NCI-H2029 treated with DMSO at 0.1 percent for 48 hours (cell line): ENCODE data around the gene GUCA2B.
A peak's percentile ranks its signal among the peaks of the same experiment; 100 is the strongest.

ENCODE experiments used
- DNase-seq: peaks from one replicate; lab custom pipeline; 2025; lab: John Stamatoyannopoulos, UW

Gene GUCA2B

DNA sequence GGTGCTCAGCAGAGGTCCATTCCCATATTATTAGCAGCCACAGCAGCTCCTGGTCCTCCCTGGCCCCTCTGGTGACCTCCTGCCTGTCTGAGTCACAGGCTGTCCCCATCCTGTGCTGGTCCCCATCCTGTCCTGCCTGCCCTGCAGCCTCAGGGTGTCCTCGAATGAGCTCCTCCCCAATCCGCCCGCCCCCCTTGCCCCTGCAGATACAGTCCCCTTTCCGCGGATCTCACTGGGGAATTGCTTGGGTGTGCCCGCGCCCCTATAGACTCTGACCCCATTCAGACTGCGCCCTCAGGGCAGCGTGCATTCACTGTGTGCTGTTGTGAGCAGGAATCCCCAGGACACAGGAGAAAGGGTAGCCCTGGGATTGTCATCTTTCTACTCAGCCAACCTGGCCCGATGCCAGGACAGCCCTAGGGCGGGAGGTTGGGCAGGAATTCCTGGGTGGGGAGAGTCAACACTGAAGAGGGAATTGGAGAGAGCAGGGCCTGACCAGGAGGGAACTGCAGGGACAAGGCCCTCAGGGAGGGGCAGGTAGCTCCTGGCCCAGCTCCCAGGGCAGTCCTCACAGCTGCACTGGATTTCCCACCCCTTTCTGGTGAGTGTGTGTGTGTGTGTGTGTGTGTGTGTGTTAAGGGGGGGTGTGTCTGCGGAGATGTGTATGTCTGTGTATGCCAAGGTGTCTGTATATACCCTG lies 12.5 kb downstream of the GUCA2B start:
- peak; percentile 99 for DNase-seq

DNA sequence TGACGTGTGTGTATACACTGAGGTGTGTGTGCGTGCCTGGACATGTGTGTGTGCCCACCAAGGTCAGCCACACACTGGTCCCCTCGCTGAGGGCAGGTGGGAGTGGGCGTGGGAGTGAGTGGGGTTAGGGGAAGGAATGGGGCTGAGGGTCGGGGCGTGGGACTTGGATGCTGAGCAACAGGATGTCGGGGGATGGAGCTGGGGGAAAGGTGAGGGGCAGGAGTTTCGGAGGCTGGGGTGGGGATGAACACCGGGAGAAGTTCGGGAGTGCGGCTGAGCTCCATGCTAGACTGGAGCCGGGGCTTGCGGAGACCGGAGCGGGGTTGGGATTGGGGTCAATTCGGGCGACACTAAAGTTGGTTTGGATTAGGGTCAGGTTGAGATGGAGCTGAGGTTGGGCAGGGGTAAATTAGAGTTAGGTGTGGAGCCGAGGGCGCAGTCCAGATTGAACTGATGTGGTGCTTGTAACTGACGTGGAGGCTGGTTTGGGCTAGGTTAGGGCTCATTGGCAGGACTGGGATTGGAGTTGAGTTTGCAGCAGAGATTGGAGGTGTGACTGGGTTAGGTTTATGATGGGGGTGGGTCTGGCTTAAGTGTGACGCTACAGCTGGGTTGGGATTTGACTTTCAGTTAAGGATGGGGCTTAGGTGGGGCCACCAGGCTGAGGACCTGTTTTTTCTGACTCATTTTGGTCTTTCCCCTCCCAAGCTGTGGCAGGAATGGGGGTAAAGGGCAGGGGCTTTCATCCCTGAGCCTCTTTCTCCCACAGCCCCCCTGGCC lies 14.6 kb downstream of the GUCA2B start:
- DNase-seq, result no peak

DNA sequence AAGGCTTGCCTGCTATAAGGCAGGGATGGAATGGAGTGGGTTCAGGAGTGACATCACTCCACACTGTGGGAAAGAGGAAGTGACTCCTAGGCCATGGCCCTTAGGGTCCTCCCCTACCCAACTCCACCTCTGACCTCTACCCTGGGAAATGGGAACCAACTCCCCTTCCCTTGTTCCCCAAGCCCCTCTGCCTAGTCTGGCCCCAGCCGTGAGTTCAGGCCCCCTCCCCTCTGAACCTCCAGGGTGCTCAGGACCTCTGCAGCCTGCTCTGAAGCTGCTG lies 15.1 kb downstream of the GUCA2B start:
- no peak for DNase-seq

DNA sequence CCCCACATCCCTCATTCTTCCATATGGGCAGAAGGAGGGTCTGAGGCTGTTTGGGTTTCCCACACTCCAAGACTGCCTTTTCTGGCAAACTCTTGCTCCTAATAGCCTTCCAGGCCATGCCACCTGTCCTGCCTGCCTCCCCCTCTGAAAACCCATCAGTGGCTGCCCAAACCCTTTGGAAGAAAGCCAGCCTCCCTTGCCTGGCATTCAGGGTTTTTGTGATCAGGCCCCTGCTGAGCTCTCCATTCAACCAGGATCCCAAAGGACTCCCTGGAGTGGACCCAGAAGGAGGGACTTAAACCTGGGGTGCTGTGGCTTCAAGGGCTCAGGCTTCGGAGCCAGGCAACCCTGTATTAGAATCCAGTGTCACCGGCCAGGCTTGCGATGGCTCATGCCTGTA lies 15.6 kb downstream of the GUCA2B start:
- DNase-seq, result peak; percentile 49

DNA sequence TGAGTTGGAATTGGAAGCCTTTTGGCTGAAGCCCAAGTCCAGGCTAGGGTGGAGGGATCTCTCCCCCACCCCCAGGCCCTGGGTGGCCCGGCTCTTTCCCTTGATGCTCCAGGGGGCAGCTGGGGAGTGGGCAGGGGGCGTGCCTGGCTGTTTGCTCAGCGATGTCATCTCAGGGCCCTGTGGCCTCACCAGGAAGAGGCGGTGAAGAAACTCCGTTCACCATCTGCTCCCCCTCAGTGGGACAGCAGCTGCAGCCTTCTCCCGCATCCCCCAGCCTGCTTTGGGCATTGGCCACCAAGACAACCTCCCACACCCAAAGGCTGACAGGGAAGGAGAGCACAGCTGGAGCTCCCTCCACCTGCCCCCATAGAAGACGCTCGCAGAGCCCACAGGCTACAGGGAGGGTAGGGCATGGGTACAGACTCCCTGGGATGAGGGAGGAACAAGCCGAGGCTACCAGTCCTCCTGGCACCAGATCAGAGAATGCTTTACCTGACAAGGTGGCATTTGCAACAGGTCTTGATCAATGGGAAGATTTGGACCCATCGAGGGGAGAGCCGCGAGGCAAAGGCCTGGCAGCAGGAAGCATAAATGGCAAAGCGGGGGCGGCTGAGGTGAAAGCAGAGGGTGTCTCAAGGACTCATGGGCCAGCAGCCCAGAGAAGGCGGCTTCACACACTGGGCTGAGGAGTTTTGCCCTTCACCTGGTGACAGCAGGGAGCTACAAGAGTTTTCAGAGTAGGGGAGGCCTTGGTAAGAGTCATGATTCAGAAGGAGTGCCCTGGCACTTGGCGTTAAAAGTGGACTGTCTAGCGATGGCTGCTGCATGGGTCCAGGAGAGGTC lies 17.8 kb downstream of the GUCA2B start:
- DNase-seq, result peak; percentile 82

DNA sequence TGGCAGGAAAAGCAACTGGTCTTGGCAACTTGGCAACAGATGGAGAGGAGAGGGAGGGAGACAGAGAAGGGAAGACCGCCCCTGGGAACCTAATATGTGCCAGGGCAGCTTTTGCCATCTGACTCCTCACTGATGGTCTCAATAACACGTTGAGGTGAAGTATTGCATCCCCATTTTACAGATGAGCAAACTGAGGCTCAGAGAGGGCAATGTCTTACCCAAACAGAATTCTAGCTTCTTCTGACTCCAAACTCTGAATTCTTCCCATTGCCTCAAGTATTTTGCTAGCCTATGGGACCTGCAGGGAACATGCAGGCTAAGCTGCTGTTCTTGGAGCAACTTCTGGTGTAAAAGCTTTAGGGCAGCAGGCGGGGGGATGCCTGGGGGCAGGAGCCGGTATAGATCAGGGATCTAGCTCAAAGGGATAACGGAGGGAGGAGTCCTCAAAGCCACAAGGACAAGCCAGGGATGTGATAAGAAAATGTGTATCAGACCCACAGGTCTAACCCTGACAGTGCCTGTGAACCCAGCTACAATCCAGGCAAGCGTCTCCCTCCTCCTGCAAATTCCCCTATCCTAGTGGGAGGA lies 18.6 kb downstream of the GUCA2B start:
- DNase-seq, result no peak

DNA sequence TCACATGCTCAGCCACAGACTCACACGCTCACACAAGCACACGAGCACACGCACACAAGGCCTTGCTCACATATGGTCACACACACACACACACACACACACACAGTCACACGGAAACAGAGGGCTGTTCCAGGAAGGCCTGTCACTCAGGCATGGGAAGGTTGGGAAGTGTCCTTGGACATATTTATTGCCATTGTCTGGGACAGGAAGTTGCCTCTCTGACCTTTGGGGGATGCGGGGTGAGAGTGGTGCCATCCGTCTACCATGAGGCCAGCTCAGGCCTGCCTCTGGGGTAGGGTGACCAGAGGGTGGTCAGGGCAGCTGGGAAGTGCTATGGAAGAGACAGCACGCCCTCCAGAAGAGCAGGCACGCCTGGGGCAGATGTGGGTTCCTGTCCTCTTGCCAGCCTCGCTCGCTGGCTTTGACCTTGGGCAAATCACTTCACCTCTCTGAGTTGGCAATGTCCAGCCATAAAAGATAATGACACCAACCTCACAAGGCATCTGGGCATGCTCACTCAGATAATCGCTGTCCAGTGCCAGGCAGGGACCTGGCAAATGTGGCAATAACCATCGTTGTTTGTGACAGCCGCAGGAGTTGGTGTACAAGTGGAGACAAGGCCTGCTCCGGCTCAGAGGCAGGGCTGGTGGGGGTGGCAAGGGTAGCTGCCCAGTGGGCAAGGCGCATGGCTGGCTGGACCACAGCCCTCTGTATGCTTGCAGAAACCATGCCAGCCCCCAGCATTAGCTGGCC lies 19.3 kb downstream of the GUCA2B start:
- no peak for DNase-seq

DNA sequence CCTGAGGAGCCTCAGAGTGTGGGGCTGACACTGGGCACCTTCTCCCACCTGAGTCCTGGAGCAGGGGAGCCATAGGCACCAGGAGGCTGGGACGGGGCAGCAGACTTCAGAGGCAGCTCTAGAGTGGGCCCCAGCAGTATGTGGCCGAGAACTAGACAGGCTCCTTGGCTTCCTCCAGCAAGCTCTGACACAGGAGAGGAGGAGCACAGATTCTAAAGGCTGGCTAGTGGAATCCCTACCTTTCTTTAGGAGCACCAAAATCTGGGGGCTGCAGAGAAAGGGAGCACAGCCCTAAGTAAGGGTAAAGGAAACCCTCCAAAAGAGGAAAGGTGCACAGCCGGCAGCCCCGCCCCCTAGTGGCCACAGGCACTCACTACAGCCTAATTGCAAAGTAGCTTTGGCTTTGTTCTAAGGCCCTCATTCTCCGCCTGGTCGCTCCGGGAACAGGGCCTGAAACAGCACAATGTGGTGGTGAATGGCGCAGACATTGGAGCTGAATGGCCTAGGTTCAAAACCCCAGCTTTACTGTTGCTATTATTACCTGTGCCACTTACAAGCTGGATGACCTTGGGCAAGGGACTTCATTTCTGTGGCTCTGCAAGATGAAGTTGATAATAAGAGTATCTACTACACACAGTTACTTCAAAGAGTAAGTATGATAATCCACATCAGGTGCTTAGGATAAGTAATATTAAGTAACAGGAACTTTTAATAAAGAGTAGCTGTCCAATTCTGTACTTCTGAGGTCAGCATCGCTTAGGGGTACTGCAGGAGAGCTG lies 20.1 kb downstream of the GUCA2B start:
- DNase-seq, result peak; percentile 90

DNA sequence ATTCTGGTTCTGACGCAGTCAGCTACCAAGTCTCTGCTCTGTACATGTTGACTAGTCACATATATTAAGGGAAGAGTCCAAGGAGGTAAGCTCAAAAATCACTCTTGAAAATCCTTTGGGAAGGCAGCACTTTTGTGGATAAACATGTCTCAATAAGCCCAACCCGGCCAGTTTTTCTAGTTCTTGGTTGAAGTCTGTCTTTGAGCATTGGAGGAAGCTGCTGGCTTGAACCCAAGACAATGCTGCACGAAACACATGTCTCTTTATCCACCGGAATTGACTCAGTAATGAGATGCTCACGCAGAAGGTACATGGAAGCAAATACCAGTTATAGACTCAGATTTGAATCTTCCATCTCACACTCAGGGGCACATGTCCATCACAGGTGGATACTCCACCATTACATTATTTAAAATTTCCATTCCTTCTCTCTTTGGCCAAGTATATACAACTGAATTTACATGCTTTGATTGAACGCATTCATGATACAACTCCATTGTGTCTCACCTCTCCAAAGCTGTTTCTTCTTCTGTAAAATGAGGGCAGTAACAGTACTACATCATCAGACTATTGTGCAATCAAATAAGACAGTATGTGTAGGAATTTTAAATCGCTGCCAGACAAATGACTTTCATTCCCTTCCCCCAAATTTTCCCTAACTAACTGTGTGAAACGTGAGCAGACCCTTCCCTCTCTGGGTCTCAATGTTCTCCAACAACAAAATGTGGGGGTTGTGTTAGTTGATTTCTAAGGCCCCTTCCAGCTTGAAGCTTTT lies 20.9 kb downstream of the GUCA2B start:
- DNase-seq, result peak; percentile 72

DNA sequence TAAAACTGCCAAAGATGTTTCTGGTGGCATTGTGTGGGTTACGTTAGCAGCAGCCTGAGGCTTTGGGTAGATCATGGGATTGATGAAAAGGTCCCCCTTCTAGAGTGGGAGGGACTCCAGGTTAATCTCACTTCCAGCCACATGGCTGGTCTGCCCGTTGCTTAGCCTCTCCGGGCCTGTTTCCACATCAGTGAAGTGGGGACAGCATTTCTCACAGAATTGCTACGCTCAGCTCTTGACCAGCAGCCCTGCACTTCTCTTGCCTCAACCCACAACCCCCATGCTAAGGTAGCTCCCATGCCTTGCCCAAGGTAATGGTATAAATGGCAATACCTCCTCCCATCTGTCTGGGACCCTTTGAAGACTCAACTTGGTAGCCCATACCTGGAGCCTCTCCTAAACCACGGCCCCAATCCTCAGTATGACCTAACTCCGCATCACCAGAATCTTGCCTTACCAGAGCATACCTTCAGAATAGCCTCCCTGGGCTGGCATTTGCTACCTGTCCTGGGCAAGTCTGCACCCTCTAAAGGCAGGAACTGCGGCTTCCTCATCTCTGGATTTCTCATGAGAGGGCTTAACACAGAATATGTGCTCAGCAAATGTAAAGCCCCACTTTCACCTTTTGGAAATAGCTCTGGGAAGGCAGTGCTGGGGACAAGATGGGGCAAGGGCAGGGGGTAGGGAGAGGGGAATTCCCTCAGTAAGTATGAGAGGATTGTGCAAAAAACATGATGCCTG lies 22.3 kb downstream of the GUCA2B start:
- DNase-seq, result no peak

DNA sequence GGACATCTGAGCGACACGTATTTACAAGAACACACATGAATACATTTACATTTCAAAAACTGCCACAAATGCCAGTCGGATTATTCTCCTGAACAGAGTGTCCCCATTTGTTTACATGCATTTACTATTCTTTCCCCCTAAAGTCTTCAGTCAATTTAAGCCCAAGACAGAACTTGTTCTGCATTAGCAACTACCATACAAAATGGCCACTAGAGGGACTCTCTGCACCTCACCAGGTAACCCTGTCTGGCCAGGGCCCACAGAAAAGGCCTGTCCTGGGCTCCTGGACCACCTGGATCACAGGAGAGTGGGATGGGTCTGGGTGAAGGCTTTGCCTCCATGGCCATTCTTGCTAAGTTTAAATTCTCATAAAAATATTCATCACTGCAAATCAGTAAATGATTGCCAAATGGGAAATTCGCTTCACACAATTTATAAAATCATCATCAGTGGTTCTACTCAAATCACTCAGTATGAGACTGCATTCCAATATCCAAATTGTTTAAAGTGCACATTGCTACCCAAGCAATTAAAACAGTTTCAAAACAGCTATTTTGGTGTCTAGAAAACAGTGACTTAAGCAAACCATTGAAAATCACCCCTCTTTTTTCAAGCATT lies 23.8 kb downstream of the GUCA2B start:
- peak; percentile 91 for DNase-seq

DNA sequence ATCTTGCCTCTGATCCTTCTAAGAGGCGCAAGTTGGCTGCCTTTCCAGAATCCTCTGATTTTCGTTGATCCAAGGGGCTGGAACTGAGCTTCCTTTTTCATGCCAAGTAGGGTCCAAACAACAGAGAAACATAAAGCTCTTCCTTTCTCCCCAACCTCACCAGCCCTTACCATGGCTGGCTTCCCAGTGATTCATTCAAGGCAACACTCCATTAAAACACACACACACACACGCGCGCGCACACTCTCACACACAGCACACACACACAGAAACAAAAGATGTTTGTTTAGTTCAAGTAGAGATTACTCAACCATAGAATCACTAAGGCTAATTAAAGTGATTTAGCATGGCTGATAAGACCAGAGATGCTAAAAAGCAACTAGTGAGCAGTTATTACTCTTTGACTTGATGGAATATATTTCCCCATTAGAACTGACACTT lies 24.4 kb downstream of the GUCA2B start:
- peak; percentile 97 for DNase-seq

DNA sequence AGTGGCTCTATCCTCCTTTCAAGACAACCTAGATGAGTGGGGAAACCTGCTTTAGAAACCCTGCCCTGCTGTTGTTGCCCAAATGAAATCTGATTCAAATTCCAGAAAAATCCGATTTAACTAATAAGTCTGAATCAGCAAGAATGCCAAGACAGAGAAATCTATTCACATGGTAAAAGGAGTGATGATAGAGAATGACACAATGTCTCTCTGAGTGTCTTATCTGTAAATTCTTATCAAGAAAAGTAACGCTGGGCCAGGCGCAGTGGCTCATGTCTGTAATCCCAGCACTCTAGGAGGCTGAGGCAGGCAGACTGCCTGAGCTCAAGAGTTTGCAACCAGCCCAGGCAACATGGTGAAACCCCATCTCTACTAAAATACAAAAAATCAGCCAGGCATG lies 25.0 kb downstream of the GUCA2B start:
- DNase-seq, result no peak

DNA sequence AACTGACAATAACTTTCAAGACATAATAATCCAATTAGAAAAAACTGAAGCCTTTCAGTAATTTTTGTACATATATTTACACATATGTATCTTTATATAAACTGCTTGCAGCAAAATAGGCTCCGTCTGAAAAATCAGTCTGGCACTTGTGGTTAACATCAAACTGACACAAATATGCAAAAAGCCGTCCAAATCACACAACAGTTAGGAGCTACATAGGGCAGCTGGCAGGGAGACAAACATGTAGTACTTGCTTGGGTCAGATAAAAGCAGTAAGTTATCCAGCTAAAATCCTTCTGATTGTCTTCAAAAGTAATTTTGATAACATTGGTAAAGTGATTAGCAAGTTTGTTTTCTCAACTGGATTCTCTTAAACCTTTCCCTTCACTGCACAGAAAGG lies 26.1 kb downstream of the GUCA2B start:
- peak; percentile 56 for DNase-seq

DNA sequence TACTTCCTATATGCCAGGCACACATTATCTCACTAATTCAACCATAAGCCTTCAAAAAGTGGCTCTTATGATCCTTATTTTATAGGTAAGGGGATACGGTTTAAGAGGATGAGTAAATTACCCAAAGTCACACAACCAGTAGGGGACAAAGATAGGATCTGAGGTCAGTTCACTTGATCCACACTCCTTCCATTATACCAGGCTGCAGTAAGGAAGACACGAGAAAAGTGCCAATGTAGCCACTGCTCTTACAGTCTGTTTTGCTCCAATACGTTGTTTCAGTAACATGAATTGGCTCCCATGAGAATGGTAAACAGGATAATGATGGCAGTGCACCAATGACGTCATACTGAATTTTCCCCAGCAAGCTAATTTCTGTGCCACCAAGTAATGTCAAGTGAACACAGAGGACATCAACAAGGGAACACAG lies 26.7 kb downstream of the GUCA2B start:
- peak; percentile 33 for DNase-seq

DNA sequence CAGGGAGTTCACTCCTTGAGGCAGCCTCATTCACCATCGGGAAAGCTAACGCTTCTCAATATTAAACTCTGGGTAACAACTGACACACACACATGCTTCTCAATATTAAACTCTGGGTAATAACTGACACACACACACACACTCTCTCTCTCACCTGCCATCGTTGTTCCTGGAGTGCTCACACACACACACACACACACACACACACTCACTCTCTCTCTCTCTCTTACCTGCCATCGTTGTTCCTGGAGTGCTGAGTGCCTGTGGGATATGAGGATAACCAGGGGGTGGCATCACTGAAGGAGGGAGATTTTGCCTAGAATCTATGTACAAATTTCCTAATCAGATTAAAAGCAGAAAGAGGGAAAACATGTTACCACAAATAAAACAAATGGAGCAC lies 28.5 kb downstream of the GUCA2B start:
- DNase-seq, result no peak

DNA sequence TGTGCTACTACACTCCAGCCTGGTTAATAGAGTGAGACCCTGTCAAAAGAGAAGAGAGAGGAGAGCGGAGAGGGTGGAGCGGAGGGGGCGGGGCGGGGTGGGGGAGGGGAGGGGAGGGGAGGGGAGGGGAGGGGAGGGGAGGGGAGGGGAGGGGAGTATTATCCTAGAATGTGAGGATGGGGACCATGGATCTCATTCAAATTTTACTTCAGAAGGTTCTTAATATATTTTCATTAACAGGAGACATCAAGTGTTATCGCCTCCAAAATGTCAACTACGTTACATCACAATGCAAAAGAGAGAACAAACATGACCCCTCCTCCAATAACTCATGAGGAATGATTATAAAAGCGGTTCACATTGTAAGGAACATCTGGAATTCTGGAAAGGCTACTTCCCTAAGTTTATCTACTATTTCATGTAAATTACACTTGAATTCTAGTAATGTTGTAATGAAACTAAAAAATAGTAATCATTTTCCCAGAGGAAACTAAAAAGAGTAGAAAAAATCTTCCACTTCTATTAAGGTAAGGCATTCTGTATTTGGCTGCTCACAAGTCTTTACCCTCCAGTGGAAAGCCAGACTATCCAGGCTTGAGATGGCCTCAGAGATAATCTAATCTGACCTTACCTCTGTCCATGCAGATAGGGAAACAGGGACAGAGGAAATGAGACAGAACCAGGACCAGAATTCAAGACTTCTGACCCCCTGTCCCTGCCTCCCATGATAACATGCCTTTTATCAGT lies 30.2 kb downstream of the GUCA2B start:
- no peak for DNase-seq

DNA sequence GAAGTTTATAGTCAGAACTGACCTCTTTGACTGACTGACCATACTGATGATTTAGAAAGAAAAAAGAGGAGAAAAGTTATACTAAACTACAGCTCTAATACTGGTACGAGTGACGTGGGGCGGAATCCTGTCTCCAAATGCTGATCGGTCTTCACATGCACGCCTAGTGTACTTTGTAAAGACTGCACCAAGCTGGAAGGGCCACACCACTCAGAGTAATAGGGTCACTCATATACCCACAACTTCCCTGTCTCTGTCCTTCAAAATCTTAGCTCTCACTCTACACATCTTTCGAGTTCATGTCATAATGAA lies 30.7 kb downstream of the GUCA2B start:
- DNase-seq, result no peak
